Activated CD8-positive, alpha-beta memory T cell treated with anti-CD3 and anti-CD28 coated beads for 48 hours (primary cell): ENCODE data around the gene DPPA4.

Experiments
- DNase-seq, 3 experiments: peaks; one replicate each; pipeline ENCODE4 v3.0.0-alpha.2; 2020; ENCODE audit warnings: low read depth in 2 of 3, low spot score in 2 of 3

Gene DPPA4

DNA sequence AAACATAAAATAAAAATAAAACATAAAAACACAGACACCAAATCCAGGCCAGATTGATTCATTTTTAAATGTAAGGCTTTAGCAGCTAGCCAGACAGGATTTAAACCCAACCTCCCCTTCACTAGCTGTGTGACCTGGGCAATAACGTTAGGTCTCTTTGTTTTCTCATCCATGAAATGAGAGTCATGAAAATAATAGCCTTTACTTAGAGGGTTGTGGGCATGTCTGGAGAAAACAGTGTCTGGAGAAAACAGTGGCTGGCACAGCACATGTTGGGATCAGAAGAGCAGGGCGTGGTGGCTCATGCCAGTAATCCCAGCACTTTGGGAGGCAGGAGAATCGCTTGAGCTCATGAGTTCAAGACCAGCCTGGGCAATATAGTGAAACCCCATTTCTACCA lies 1.9 kb upstream of the DPPA4 start:
- DNase-seq = no peak

DNA sequence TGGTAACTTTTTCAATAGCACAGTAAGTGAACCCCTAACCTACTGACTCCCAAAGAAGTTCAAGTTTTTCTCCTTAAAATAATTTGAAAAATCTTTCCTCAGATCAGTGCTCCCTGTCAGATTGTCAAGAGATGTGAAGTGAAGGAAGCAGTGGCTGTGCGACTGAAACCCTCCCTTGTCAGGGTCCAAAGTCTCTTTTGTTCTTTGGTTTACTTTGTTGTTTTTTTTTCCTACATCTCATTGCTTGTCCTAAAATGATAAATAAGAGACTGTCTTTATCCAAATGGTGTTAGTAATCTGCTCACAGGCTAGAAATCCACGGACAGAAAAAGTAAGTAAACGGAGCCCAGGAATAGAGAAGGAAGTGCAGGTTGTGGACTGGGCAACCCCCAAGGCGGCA lies 976 bp upstream of the DPPA4 start:
- DNase-seq = no peak

DNA sequence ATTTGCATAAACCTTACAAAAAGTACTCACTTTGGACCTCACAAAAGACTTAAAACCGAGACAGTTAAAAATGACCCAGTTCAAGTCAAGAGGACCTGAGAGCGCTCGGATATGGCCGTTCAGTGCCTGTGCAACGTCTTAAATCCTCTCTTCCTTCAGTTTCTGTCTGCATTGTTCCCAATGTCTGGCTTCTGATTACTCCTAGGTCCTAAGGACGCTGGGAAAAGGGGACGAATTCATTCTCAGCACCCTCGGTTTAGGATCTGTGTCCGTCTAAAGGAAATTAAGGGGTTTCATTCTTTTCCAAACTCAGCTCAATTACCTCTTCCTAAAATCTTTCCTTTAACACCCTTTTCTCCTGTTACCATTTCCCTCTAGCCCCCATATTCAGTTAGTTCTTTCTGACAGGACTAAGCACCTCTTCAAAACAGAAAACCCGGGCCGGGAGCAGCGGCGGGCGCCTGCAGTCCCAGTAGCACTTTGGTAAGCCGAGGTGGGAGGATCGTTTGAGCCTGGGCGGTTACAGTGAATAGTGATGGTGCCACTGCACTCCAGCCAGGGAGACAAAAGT lies 970 bp downstream of the DPPA4 start:
- no peak for DNase-seq

DNA sequence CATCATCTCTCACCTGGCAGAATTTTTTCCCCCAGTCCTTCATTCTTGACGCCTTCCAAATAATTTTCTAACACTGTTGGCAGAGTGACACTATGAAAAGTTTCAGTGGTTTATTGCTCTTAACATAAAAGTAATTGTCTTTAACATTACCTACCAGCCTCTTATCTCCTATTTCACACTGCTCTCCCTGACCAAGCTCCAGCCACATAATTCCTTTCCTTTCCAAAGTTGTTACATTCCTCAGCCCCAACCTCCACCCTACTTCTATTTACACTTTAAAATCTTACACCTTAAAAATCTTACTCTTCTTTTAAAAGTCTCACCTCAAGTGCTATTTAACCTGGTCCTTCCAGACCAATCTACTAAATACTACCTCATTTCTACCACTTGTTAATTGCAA lies 2.8 kb downstream of the DPPA4 start:
- no peak for DNase-seq

DNA sequence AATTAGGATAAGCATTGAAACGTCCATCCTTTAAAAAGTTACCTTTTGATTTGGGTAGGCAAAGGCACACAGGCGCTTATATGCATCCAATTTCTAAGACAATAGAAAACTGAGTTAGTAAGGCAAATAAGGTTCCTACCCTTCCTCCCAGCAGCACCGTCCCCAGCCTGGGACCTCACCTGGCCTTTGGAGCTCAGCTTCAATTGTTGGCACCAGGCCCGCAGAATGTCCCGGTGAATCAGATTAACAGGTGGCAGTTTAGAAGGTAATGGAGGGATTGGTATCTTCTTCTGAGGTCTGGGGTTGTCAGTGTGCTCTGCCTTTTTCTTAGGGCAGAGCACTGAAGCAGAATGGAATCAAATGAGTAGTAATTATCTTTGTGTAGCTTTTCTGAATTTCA lies 5.7 kb downstream of the DPPA4 start:
- DNase-seq = no peak

DNA sequence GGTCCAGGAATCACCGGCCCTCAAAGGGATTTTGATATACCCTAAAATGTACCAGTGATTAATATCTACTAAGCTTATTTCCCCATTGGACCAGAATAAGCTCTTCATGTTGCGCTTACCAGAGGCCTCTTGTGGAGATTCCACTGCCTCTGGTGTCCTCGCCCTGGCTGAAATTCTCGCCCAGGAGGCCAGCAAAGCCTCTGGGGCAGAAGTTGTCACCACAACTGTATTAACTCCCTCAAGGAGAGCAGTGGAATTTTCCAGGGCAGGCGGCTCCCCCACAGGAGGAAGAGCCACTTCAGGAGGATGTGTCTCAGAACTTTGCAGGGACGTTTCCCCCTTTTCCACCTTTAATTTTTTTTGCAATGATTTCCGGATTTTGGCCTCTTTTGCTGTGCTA lies 6.9 kb downstream of the DPPA4 start:
- DNase-seq = no peak

DNA sequence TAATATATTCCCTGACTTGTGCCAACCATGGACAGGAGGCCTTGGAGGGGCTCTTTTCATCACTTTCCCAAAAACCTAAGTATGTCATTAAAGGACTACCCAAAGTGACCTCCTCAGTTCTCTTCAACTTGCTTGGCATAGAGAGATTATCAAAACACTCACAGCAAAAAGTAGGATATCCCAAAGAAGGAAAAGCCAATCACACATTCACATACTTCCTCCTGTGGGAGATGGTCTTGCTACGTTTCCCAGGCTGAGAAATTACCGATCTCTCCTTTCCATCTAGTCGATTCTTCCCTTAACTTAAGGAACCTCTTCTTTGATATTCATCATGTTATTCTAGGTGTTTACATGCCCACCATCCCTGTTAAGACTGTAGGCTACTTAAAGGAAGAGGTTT lies 9.1 kb downstream of the DPPA4 start:
- no peak for DNase-seq

DNA sequence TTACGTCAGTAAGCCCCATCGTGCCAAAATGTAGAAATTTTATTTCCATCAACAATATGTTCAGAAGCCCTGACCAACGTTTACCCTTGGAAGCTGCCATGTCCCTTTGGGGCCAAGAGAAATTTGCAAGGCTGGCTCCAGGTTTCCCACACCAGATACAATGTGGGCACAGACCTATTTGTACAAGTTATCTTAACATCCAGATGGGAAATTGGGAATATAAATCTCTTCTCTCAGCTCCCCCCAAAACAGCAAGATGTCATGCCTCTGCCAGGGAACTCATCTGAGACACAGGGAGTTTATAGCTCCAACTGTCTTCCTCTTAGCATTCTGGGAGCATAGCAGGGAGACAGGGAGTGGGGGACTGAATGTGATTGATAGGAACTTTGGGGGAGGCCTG lies 11.7 kb downstream of the DPPA4 start:
- no peak for DNase-seq

DNA sequence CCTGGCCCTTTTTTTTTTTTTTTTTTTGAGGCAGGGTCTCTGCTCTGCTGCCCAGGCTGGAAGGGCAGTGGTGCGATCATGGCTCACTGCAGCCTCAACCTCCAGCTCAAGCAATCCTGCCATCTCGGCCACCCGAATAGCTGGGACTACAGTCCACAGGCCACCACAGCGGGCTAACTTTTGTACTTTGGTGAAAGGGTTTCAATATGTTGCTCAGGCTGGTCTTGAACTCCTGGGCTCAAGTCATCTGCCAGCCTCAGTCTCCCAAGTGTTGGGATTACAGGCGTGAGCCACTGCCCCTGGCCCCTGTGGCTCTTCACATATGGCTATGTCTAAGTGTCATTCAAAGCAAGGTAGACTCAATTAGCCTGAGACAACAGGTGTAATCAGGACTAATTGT lies 12.2 kb downstream of the DPPA4 start:
- DNase-seq = no peak

DNA sequence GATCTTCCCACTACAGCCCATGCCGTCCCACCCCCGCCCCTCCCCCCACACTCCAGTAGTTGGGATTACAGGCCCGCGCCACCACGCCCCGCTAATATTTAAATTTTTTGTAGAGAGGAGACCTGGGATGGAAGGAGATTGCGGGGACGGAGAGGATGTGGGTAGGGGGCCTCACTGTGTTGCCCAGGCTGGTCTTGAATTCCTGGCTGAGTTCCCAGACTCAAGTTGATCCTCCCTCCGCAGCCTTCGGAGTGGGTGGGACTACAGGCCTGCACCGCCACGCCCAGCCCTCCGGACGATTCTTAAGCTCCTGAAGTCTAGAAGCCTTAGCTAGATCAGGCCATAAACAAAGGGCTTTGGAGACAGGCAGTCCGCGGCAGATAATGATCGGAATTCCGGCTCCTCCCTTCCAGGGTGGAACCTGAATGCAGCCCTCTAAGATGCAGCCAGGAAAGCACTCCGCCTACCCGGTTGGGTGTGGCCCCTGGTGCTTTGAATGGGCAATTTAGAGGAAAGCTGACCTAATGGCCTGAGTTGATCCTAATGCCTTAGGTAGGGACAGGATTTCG lies 21.1 kb downstream of the DPPA4 start, which contains the start of gene DPPA2:
TSS of gene DPPA2 (minus strand) at position 356 of the 569 bp plus-strand sequence. CDS start 1,975 bp downstream, outside the sequence.
- no peak for DNase-seq

DNA sequence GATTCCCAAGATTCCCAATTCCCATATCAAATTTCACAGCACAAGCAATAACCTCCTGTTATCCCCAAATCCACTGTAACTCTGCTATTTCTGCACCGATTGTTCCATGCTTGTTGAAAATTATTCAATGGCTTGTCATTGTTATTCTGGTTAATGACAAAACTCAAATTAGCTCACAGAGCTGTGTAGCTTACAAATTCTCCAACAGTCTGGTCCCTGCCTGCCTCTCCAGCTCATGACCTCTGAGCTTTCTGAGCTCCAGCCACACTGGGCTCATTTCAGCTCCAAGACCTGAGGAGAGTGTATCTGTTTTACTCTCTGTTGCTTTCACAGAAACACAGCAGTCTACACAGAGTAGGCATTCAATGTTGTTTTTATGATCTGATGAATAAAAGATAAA lies 24.3 kb downstream of the DPPA4 start:
- DNase-seq = no peak

DNA sequence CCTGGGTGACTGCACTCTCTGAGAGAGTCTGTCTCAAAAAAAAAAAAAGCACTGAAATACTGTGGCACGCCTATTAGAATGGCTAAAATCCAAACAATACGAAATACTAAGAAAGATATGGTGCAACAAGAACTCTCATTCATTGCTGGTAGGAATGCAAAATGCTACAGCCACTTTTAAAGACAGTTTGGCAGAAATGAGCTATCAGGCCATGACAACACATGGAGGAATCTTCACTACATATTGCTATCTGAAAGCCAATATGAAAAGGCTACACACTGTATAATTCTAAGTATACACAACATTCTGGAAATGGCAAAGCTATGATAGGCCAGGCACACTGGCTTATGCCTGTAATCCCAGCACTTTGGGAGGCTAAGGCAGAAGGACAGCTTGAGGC lies 39.9 kb downstream of the DPPA4 start:
- no peak for DNase-seq

DNA sequence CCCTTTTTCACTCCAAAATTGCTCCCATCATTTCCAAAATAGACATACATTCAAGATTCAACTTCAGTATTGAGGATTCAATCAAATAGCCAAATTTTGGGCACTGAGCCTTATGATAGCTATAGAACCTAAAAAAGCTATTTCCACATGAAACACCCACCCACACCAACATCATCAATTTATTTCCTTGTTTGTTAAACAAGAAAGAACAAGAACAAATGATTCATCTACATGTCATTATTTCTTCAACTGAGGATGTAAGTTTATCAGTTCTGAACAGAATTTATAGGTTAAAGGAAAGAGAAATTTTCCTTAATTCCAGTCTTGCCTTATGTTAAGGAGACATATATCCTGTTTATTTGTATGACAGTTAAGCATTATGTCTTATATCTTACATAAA lies 53.3 kb downstream of the DPPA4 start:
- DNase-seq = no peak

DNA sequence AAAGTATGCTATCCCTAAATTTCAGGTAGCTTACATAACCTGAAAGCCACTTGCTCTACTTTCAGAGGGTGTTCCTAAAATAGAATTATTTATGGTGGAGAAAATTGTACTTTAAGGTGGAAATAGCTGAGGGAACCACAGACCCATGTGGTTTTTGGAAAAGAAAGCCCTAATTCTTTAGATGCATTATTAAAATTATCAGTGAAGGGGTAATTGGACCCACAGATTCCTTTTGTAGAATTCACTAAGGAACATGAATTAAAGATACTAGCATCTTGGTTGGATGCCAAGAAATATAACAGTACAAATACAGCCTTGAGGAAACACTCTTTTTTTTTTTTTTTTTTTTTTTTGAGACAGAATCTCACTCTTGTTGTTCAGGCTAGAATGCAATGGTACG lies 58.8 kb downstream of the DPPA4 start:
- DNase-seq = no peak

DNA sequence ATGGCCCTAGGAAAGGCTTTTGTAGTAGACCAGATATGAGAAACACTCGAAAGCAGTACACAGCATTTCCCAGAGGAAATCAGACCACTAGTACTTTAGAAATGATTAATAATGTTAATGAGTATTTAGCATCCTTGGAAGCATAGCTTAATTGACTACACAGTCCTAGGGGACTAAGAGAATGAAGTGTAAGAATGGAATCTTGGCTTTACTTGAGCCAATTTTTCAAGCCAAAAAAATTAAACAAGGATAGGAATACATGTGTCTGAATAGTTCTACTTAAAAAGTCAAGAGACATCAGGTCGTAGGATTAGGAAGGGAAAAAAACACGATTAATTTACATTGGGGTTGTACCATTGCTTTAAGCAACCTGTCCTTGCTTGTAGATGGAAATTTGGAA lies 59.2 kb downstream of the DPPA4 start:
- no peak for DNase-seq
